Measurements from ENCODE around the gene FGF10. TPM values are rescaled to one million over a fixed set of nuclear protein-coding genes. Genes with fewer than 3 reads are reported as not detected.

Gene FGF10
- total and polyA plus RNA-seq, 12 donors = 0.18 to 2.8 (median 1.1) TPM

DNA sequence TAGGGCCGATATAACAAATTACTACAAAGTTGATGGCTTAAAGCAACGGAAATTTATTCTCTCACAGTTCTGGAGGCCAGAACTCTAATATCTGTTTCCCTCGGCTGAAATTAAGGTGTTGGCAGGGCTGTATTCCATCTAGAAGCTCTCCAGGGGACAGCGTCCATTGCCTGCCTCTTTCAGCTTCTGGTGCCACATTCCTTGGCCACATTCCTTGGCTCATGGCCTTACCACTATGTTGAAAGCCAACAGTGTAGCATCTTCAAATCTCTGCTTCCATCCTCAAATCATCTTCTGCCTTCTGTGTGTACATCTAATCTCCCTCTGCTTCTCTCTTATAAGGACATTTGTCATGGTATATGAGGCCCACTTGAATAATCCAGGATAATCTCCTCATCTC is 17.2 kb downstream of the FGF10 start:
- intact Hi-C loops (cut with DNase I) = no loop called here
- Histone ChIP-seq H3K4me3 (no peak overlapping the region), H3K36me3 (replicated peaks in 1 of 2) (no peaks in the 10 kb centered on the region), H3K4me1 (replicated peaks in 1 of 2) (no peaks in the 10 kb centered on the region), H3K27ac (no peak overlapping the region), H3K27me3 (no peaks in the 10 kb centered on the region), H3K9me3 (replicated peaks in 1 of 3) (no peaks in the 10 kb centered on the region)
- 65 to 70% (median 67%) methylated on average over 4 of the region's 4 CpGs for WGBS, 4 donors
- TF ChIP-seq POLR2A (IDR thresholded peaks at IDR 0.05) = no peak
- TF ChIP-seq CTCF (IDR thresholded peaks at IDR 0.05) = no peak
- no peak for DNase-seq

GRCh38 chr5:44367203-44367602 is 22.0 kb downstream of the FGF10 start:
- intact Hi-C loops (cut with DNase I) = no loop called here
- Histone ChIP-seq H3K4me1 (replicated peaks in 1 of 2) (no peaks in the 10 kb centered on the region), H3K27me3 (no peaks in the 10 kb centered on the region), H3K27ac (no peak overlapping the region), H3K36me3 (replicated peaks in 1 of 2) (no peaks in the 10 kb centered on the region), H3K4me3 (no peak overlapping the region), H3K9me3 (replicated peaks in 1 of 3) (no peaks in the 10 kb centered on the region)
- WGBS, 4 donors = 73 to 87% (median 86%) methylated on average over 1 of the region's 1 CpG
- DNase-seq = no peak
- TF ChIP-seq POLR2A (IDR thresholded peaks at IDR 0.05) (no peak), CTCF (IDR thresholded peaks at IDR 0.05) (no peak)

DNA sequence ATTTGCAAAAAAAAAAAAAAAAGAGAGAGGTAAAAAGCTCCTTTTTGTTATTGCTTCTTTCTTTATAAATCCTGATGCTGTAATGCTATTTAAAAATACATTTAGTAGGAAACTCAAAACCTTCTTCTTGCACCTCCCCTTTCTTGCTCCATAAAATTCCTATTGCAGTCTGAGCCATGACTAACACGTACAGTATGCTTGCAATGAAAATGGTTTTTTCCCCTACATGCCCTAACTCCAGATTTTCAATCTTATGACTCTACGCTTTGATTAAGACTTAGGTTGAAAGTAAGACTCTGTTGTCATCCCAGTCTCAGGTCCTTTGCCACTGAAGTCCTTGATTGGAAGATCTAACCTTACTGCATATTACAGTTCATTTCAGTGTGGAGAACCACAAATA is 23.9 kb downstream of the FGF10 start:
- intact Hi-C loops (cut with DNase I) = no loop called here
- no peak for TF ChIP-seq CTCF (IDR thresholded peaks at IDR 0.05)
- TF ChIP-seq POLR2A (IDR thresholded peaks at IDR 0.05) = no peak
- H3K36me3 ChIP-seq (replicated peaks in 1 of 2) = no peaks in the 10 kb centered on the region
- no peak overlapping the region for H3K27ac ChIP-seq
- DNase-seq = no peak
- no peaks in the 10 kb centered on the region for H3K4me1 ChIP-seq (replicated peaks in 1 of 2)
- no peaks in the 10 kb centered on the region for H3K27me3 ChIP-seq
- H3K4me3 ChIP-seq = no peak overlapping the region
- no peaks in the 10 kb centered on the region for H3K9me3 ChIP-seq (replicated peaks in 1 of 3)
- WGBS, 4 donors = 35 to 48% (median 47%) methylated on average over 2 of the region's 2 CpGs

DNA sequence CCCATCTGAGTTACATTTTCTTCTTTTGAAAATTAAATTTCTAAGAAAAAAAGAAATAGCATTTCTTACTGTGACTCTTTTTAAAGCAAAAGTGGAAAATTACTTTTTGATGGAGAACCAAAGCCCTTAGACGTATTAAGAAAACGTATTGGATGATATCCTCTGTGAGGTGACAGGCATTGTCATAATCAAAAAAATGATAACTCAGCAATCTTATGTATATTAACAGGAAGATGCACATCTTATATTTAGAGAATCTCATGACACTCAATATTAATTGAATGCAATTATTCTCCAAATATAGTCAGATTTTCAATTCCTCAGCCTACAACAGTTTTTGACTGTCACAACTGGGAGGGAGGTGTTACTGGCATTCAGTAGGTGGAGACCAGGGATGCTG is 25.1 kb downstream of the FGF10 start:
- intact Hi-C loops (cut with DNase I) = no loop called here
- Histone ChIP-seq H3K27me3 (no peaks in the 10 kb centered on the region), H3K9me3 (replicated peaks in 1 of 3) (no peaks in the 10 kb centered on the region), H3K27ac (no peak overlapping the region), H3K4me3 (no peak overlapping the region), H3K36me3 (replicated peaks in 1 of 2) (no peaks in the 10 kb centered on the region), H3K4me1 (replicated peaks in 1 of 2) (no peaks in the 10 kb centered on the region)
- TF ChIP-seq CTCF (IDR thresholded peaks at IDR 0.05) (no peak), POLR2A (IDR thresholded peaks at IDR 0.05) (no peak)
- 76 to 86% (median 81%) methylated on average over 2 of the region's 2 CpGs for WGBS, 4 donors
- DNase-seq = no peak
